Vagina (tissue), 2 donors: ENCODE results near the gene ZNF579. TPM values are rescaled to one million over a fixed set of nuclear protein-coding genes. Genes with fewer than 3 reads are reported as not detected.

Experiments
- DNase-seq, 2 donors: peaks; one replicate each; pipeline ENCODE4 v3.0.0-alpha.2; 2017; ENCODE audit errors: extremely low spot score in 2 of 2
- H3K27ac ChIP-seq: fragments of 200-600 bp; sonication (generic); one replicate; pipeline ENCODE4 v1.5.1; 2019
- H3K27me3 ChIP-seq: fragments of 200-600 bp; sonication (generic); one replicate; pipeline ENCODE4 v1.5.1; 2019
- H3K36me3 ChIP-seq, 2 donors: fragments of 200-600 bp; sonication (generic); one replicate each; pipeline ENCODE4 v1.5.1; 2017 to 2019
- H3K4me1 ChIP-seq: fragments of 200-600 bp; sonication (generic); one replicate; pipeline ENCODE4 v1.5.1; 2019
- H3K4me3 ChIP-seq, 2 donors: fragments of 200-600 bp; sonication (generic); 1 replicate in 1 of 2; 2 replicates in 1 of 2; pipeline ENCODE4 v1.5.1; 2016 to 2019
- H3K9me3 ChIP-seq: fragments of 200-600 bp; sonication (generic); one replicate; pipeline ENCODE4 v1.5.1; 2019
- POLR2A ChIP-seq, 2 donors: fragments of 450-650 bp; IDR thresholded peaks; one replicate each; pipeline ENCODE4 v1.6.1; 2017; ENCODE audit warnings: antibody characterized with exemption in 2 of 2, mild to moderate bottlenecking in 2 of 2, moderate library complexity in 2 of 2
- POLR2AphosphoS5 ChIP-seq, 2 donors: sonication (generic); formaldehyde crosslinking; IDR thresholded peaks; one replicate each; pipeline ENCODE4 v1.9.0; 2017; ENCODE audit warnings: antibody characterized with exemption in 2 of 2, mild to moderate bottlenecking in 2 of 2, low read depth in 1 of 2; ENCODE audit not compliant: insufficient read depth in 1 of 2
- intact Hi-C: fragments of 100-400 bp; cut with DNase I; formaldehyde crosslinking; loops from one replicate; pipeline ENCODE4 v1.15.1; 2023
- total RNA-seq: library from RNA; depleted of rRNA; stranded (reverse); fragments of >200 nt; gene quantifications from one replicate; pipeline ENCODE4 v1.2.3, GENCODE V29; 2016
- TF ChIP-seq, protein P1 (sequence below), 3 experiments: fragments of 450-650 bp in 2 of 3; fragments of 200-600 bp in 1 of 3; sonication (generic) in 1 of 3; IDR thresholded peaks; one replicate each; pipeline ENCODE4 v1.5.1; 2017 to 2019; ENCODE audit warnings: antibody characterized with exemption in 3 of 3, mild to moderate bottlenecking in 2 of 3, moderate library complexity in 2 of 3

ZNF579 gene
- total RNA-seq, 1 donor from 2014 or later = 3.2 TPM

DNA sequence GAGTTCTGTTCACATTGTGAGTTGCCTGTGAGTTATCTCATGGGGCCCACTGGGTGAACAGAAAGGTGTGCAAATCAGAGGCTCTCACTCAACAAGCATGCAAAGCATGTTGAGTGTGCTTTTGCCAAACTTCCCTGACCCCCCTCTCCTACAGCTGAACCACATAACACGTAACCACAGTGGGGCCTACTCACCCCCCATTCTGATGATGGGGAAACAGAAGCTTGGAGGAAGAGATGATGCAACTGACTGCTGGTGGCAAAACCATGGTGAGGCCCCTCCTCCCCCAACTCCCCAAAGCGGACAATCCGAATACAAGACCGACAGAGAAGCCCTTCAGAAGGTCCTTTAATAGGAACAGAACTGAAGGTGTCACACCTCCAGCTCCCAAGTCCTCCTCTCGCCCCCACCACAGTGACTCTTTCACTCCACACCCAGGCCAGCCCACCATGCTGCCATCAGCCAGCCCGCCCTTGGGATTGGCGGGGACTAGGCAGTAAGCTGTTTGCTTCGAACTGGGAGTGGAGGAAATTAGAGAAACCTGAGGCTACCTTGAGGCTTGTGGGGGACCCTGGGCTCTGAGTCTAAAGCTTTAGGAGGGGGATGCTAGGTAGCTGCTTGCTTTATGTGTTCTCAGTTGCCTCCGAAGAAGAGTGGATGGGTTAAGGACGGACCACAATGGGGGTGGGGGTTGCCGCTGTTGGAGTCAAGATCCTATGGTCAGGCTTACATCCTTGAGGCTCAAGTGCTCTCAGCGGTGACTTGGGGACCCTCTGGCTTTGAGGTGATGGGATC lies 40.0 kb upstream of the ZNF579 start:
- no peak for DNase-seq
- H3K27ac ChIP-seq = no peak overlapping the region
- peaks cover 0 to 19% of the 10 kb centered on the region in 2 donors for H3K36me3 ChIP-seq
- H3K4me1 ChIP-seq = peaks cover 14% of the 10 kb centered on the region
- H3K9me3 ChIP-seq = no peaks in the 10 kb centered on the region
- H3K4me3 ChIP-seq = no peak overlapping the region
- intact Hi-C loops = no loop called here
- TF ChIP-seq POLR2A (IDR thresholded peaks at IDR 0.05) (no peak), POLR2AphosphoS5 (IDR thresholded peaks at IDR 0.05; ENCODE audit: insufficient read depth in 1 of 2, low read depth in 1 of 2) (no peak)
- TF ChIP-seq, protein P1, sequence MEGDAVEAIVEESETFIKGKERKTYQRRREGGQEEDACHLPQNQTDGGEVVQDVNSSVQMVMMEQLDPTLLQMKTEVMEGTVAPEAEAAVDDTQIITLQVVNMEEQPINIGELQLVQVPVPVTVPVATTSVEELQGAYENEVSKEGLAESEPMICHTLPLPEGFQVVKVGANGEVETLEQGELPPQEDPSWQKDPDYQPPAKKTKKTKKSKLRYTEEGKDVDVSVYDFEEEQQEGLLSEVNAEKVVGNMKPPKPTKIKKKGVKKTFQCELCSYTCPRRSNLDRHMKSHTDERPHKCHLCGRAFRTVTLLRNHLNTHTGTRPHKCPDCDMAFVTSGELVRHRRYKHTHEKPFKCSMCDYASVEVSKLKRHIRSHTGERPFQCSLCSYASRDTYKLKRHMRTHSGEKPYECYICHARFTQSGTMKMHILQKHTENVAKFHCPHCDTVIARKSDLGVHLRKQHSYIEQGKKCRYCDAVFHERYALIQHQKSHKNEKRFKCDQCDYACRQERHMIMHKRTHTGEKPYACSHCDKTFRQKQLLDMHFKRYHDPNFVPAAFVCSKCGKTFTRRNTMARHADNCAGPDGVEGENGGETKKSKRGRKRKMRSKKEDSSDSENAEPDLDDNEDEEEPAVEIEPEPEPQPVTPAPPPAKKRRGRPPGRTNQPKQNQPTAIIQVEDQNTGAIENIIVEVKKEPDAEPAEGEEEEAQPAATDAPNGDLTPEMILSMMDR (IDR thresholded peaks at IDR 0.05) = no peak
- no peaks in the 10 kb centered on the region for H3K27me3 ChIP-seq

- H3K4me3 ChIP-seq = no peak overlapping the region
- no peak for TF ChIP-seq POLR2AphosphoS5 (IDR thresholded peaks at IDR 0.05; ENCODE audit: insufficient read depth in 1 of 2, low read depth in 1 of 2)
- DNase-seq = no peak
- peaks cover 0 to 24% of the 10 kb centered on the region in 2 donors for H3K36me3 ChIP-seq
- no peaks in the 10 kb centered on the region for H3K27me3 ChIP-seq
- no peak overlapping the region for H3K27ac ChIP-seq
- H3K4me1 ChIP-seq = peaks cover 7% of the 10 kb centered on the region
- intact Hi-C loops = no loop called here
- no peaks in the 10 kb centered on the region for H3K9me3 ChIP-seq
Measured at GRCh38 chr19:55619286-55619685, 38.6 kb upstream of the ZNF579 start.

GRCh38 chr19:55618426-55618825 lies 37.8 kb upstream of the ZNF579 start:
- intact Hi-C loops = no loop called here
- Histone ChIP-seq H3K27ac (no peak overlapping the region), H3K4me3 (no peak overlapping the region), H3K9me3 (no peaks in the 10 kb centered on the region), H3K36me3 (peaks cover 0 to 24% of the 10 kb centered on the region in 2 donors), H3K27me3 (no peaks in the 10 kb centered on the region), H3K4me1 (peaks cover under 1% of the 10 kb centered on the region)
- no peak for TF ChIP-seq POLR2AphosphoS5 (IDR thresholded peaks at IDR 0.05; ENCODE audit: insufficient read depth in 1 of 2, low read depth in 1 of 2)
- TF ChIP-seq, protein P1 (IDR thresholded peaks at IDR 0.05) = no peak
- no peak for TF ChIP-seq POLR2A (IDR thresholded peaks at IDR 0.05)
- DNase-seq = no peak

- no peak overlapping the region for H3K4me3 ChIP-seq
- intact Hi-C loops = no loop called here
- H3K4me1 ChIP-seq = no peaks in the 10 kb centered on the region
- H3K36me3 ChIP-seq = peaks cover 0 to 24% of the 10 kb centered on the region in 2 donors
- DNase-seq = no peak
- H3K27me3 ChIP-seq = no peaks in the 10 kb centered on the region
- no peak overlapping the region for H3K27ac ChIP-seq
- TF ChIP-seq, protein P1 (IDR thresholded peaks at IDR 0.05) = no peak
- TF ChIP-seq POLR2A (IDR thresholded peaks at IDR 0.05) (no peak), POLR2AphosphoS5 (IDR thresholded peaks at IDR 0.05; ENCODE audit: insufficient read depth in 1 of 2, low read depth in 1 of 2) (no peak)
- H3K9me3 ChIP-seq = no peaks in the 10 kb centered on the region
Measured at GRCh38 chr19:55617426-55617825, 36.8 kb upstream of the ZNF579 start.

DNA sequence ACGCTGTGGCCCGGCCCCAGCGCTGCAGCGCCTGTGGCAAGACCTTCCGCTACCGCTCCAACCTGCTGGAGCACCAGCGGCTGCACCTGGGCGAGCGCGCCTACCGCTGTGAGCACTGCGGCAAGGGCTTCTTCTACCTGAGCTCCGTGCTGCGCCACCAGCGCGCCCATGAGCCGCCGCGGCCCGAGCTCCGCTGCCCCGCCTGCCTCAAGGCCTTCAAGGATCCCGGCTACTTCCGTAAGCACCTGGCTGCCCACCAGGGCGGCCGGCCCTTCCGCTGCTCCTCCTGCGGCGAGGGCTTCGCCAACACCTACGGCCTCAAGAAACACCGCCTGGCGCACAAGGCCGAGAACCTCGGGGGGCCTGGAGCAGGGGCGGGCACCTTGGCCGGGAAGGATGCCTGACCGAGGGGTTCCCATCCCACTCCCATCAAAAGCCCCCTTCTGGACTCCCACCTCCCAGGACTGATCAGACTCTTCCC lies 35.8 kb upstream of the ZNF579 start:
- Histone ChIP-seq H3K27ac (no peak overlapping the region), H3K27me3 (no peaks in the 10 kb centered on the region), H3K4me3 (no peak overlapping the region), H3K9me3 (no peaks in the 10 kb centered on the region), H3K4me1 (peaks cover 5% of the 10 kb centered on the region), H3K36me3 (peaks cover 0 to 24% of the 10 kb centered on the region in 2 donors)
- intact Hi-C loops = no loop called here
- no peak for DNase-seq
- no peak for TF ChIP-seq POLR2AphosphoS5 (IDR thresholded peaks at IDR 0.05; ENCODE audit: insufficient read depth in 1 of 2, low read depth in 1 of 2)
